Endothelial cell (in vitro differentiated cells): ENCODE measurements around the gene DLX4. TPM values are rescaled to one million over a fixed set of nuclear protein-coding genes. Genes with fewer than 3 reads are reported as not detected.

Source experiments
- DNase-seq: peaks from one replicate; pipeline ENCODE4 v3.0.0; 2021; ENCODE audit warnings: low spot score
- H3K27ac Mint-ChIP-seq: one replicate; pipeline ENCODE4 v1.8.0; 2021; ENCODE audit warnings: mixed read lengths, inconsistent platforms; ENCODE audit not compliant: unreplicated experiment
- H3K27me3 Mint-ChIP-seq: one replicate; pipeline ENCODE4 v1.8.0; 2021; ENCODE audit warnings: mild to moderate bottlenecking, moderate library complexity, mixed read lengths, inconsistent platforms; ENCODE audit not compliant: unreplicated experiment
- H3K36me3 Mint-ChIP-seq: one replicate; pipeline ENCODE4 v1.8.0; 2021; ENCODE audit warnings: mild to moderate bottlenecking, low read depth, mixed read lengths, inconsistent platforms; ENCODE audit not compliant: unreplicated experiment
- H3K4me1 Mint-ChIP-seq: one replicate; pipeline ENCODE4 v1.8.0; 2021; ENCODE audit warnings: mild to moderate bottlenecking, mixed read lengths, inconsistent platforms; ENCODE audit not compliant: unreplicated experiment
- H3K4me3 Mint-ChIP-seq: one replicate; pipeline ENCODE4 v1.8.0; 2021; ENCODE audit warnings: mild to moderate bottlenecking, mixed read lengths, inconsistent platforms; ENCODE audit not compliant: unreplicated experiment
- H3K9me3 Mint-ChIP-seq: one replicate; pipeline ENCODE4 v1.8.0; 2021; ENCODE audit warnings: mixed read lengths, inconsistent platforms; ENCODE audit not compliant: unreplicated experiment
- CTCF ChIP-seq: fragments of 200-600 bp; sonication (generic); IDR thresholded peaks from one replicate; pipeline ENCODE4 v1.5.0; 2021; ENCODE audit warnings: antibody characterized with exemption; ENCODE audit not compliant: unreplicated experiment
- total RNA-seq: library from RNA; stranded (reverse); fragmentation: NEBNext Ultra II Directional; extraction: Animal tissue kit (Norgen Biotek cat#: 25700); gene quantifications from one replicate; pipeline ENCODE4 v1.2.1, GENCODE V29; 2021; ENCODE audit not compliant: unreplicated experiment

Gene DLX4
- total RNA-seq, 1 donor from 2014 or later, result 0.36 TPM

- Mint-ChIP-seq H3K4me3 (no peak overlapping the region), H3K4me1 (peaks cover 19% of the 10 kb centered on the region), H3K36me3 (no peaks in the 10 kb centered on the region), H3K9me3 (no peaks in the 10 kb centered on the region), H3K27me3 (peaks cover 52% of the 10 kb centered on the region), H3K27ac (peak overlapping the region; percentile 9)
- TF ChIP-seq CTCF, result no peak
- no peak for DNase-seq
Observed at GRCh38 chr17:49964303-49964768, 4.7 kb upstream of the DLX4 start.

- DNase-seq, result no peak
- Mint-ChIP-seq H3K27ac (peak overlapping the region; percentile 9), H3K4me1 (peaks cover 19% of the 10 kb centered on the region), H3K27me3 (peaks cover 50% of the 10 kb centered on the region), H3K36me3 (no peaks in the 10 kb centered on the region), H3K9me3 (no peaks in the 10 kb centered on the region), H3K4me3 (no peak overlapping the region)
- no peak for TF ChIP-seq CTCF
Observed at GRCh38 chr17:49964769-49965523, 4.0 kb upstream of the DLX4 start.

- peaks cover under 1% of the 10 kb centered on the region for H3K36me3 Mint-ChIP-seq
- no peak for DNase-seq
- peaks cover 19% of the 10 kb centered on the region for H3K4me1 Mint-ChIP-seq
- peaks cover 56% of the 10 kb centered on the region for H3K27me3 Mint-ChIP-seq
- no peaks in the 10 kb centered on the region for H3K9me3 Mint-ChIP-seq
- no peak overlapping the region for H3K27ac Mint-ChIP-seq
- no peak overlapping the region for H3K4me3 Mint-ChIP-seq
- TF ChIP-seq CTCF, result no peak
Observed at GRCh38 chr17:49965524-49965909, 3.5 kb upstream of the DLX4 start.

- no peaks in the 10 kb centered on the region for H3K9me3 Mint-ChIP-seq
- DNase-seq, result no peak
- peaks cover 58% of the 10 kb centered on the region for H3K27me3 Mint-ChIP-seq
- H3K4me3 Mint-ChIP-seq, result no peak overlapping the region
- no peak for TF ChIP-seq CTCF
- H3K4me1 Mint-ChIP-seq, result peaks cover 22% of the 10 kb centered on the region
- H3K27ac Mint-ChIP-seq, result no peak overlapping the region
- peaks cover 6% of the 10 kb centered on the region for H3K36me3 Mint-ChIP-seq
Observed at GRCh38 chr17:49966767-49967166, 2.2 kb upstream of the DLX4 start.

- Mint-ChIP-seq H3K27me3 (peaks cover 58% of the 10 kb centered on the region), H3K36me3 (peaks cover 6% of the 10 kb centered on the region), H3K9me3 (no peaks in the 10 kb centered on the region), H3K27ac (no peak overlapping the region), H3K4me3 (no peak overlapping the region), H3K4me1 (peaks cover 22% of the 10 kb centered on the region)
- DNase-seq, result no peak
- no peak for TF ChIP-seq CTCF
Observed at GRCh38 chr17:49967205-49967604, 1.8 kb upstream of the DLX4 start.
